A673 (cell line): ENCODE data around the gene ATP2B3. TPM values are rescaled to one million over a fixed set of nuclear protein-coding genes. Genes with fewer than 3 reads are reported as not detected.

Experiments used
- BruUV-seq: library from RNA; stranded (reverse); fragments of 400-500 nt; replicated peaks from 2 replicates; lab custom pipeline; 2021; lab: Mats Ljungman, UMichigan
- CTCF ChIA-PET: fragments of 300-600 bp; sonication (Branson Sonifier 250); formaldehyde crosslinking; loops from one replicate; lab custom pipeline; 2022; ENCODE audit warnings: antibody characterized with exemption; lab: Charles Lee
- POLR2A ChIA-PET: fragments of 300-600 bp; sonication (Branson Sonifier 250); formaldehyde crosslinking; loops from one replicate; lab custom pipeline; 2022; ENCODE audit warnings: antibody characterized with exemption; ENCODE audit not compliant: low non-redundant PET; lab: Charles Lee
- DNase-seq: peaks from one replicate; pipeline ENCODE4 v3.0.0-alpha.2; 2015; ENCODE audit warnings: low spot score
- H3K27ac ChIP-seq: fragments of 200-600 bp; sonication (generic); 2 replicates; pipeline ENCODE4 v1.5.1; 2016; ENCODE audit warnings: mixed run types, low read depth, mild to moderate bottlenecking, mixed read lengths, antibody characterized with exemption, low read length; ENCODE audit not compliant: poor library complexity, severe bottlenecking
- H3K27me3 ChIP-seq: fragments of 200-600 bp; sonication (generic); replicated peaks from 2 replicates; pipeline ENCODE4 v1.6.1; 2017; ENCODE audit warnings: mixed run types, low read depth, mild to moderate bottlenecking, mixed read lengths, antibody characterized with exemption, low read length; ENCODE audit not compliant: insufficient read depth, poor library complexity
- H3K36me3 ChIP-seq: fragments of 200-600 bp; sonication (generic); 2 replicates; pipeline ENCODE4 v1.6.1; 2016; ENCODE audit warnings: mixed run types, mild to moderate bottlenecking, mixed read lengths, antibody characterized with exemption, low read length; ENCODE audit not compliant: insufficient read depth, poor library complexity, severe bottlenecking
- H3K4me1 ChIP-seq: fragments of 200-600 bp; sonication (generic); 2 replicates; pipeline ENCODE4 v1.6.1; 2017; ENCODE audit warnings: mixed run types, mild to moderate bottlenecking, mixed read lengths, antibody characterized with exemption, low read length; ENCODE audit not compliant: insufficient read depth, poor library complexity, severe bottlenecking
- H3K4me3 ChIP-seq: fragments of 200-600 bp; sonication (generic); 2 replicates; pipeline ENCODE4 v1.5.1; 2016; ENCODE audit warnings: low read depth, mixed run types, mild to moderate bottlenecking, mixed read lengths, low read length; ENCODE audit not compliant: poor library complexity, severe bottlenecking
- H3K9me3 ChIP-seq: fragments of 200-600 bp; sonication (generic); 2 replicates; pipeline ENCODE4 v1.6.1; 2016; ENCODE audit warnings: mixed run types, low read depth, mild to moderate bottlenecking, mixed read lengths, antibody characterized with exemption, low read length; ENCODE audit not compliant: poor library complexity, severe bottlenecking
- CTCF ChIP-seq: fragments of 300-800, 200-600 bp; sonication (generic); conservative IDR thresholded peaks from 2 replicates; pipeline ENCODE4 v1.5.1; 2017; ENCODE audit warnings: low read depth, mild to moderate bottlenecking, antibody characterized with exemption, low read length, moderate library complexity, mixed read lengths
- EZH2 ChIP-seq: fragments of 200-600 bp; sonication (generic); IDR thresholded peaks from 2 replicates; pipeline ENCODE4 v1.6.1; 2017; ENCODE audit warnings: borderline replicate concordance, low read depth, mild to moderate bottlenecking, mixed read lengths, antibody characterized with exemption, low read length; ENCODE audit not compliant: poor library complexity, severe bottlenecking
- intact Hi-C: fragments of 100-400 bp; cut with micrococcal nuclease; formaldehyde crosslinking; loops from one replicate; pipeline ENCODE4 v1.10.0; 2022; ENCODE audit not compliant: unreplicated experiment
- total RNA-seq: library from RNA; stranded (reverse); gene quantifications from 2 replicates; pipeline ENCODE4 v1.2.3, GENCODE V29; 2021

Gene ATP2B3
- total RNA-seq, 1 experiment from 2014 or later: 0.11 TPM

- intact Hi-C loops: no loop called here
- POLR2A ChIA-PET: no interaction called here
- DNase-seq: no peak
- TF ChIP-seq CTCF (no peak), EZH2 (no peak)
- Histone ChIP-seq H3K9me3 (no peaks in the 10 kb centered on the region), H3K4me1 (peaks cover 20% of the 10 kb centered on the region), H3K4me3 (no peak overlapping the region), H3K27ac (no peak overlapping the region), H3K36me3 (no peaks in the 10 kb centered on the region), H3K27me3 (no peaks in the 10 kb centered on the region)
- BruUV-seq: no TSS peak
- CTCF ChIA-PET: no interaction called here
Observed at GRCh38 chrX:153498453-153498852, 19.0 kb upstream of the ATP2B3 start.

GRCh38 chrX:153499341-153499740, 18.1 kb upstream of the ATP2B3 start:
- BruUV-seq: no TSS peak
- H3K9me3 ChIP-seq: no peaks in the 10 kb centered on the region
- no peak for DNase-seq
- H3K27me3 ChIP-seq: no peaks in the 10 kb centered on the region
- TF ChIP-seq EZH2 (no peak), CTCF (no peak)
- ChIA-PET CTCF (no interaction called here), POLR2A (no interaction called here)
- H3K36me3 ChIP-seq: no peaks in the 10 kb centered on the region
- intact Hi-C loops: no loop called here
- H3K27ac ChIP-seq: no peak overlapping the region
- H3K4me3 ChIP-seq: no peak overlapping the region
- H3K4me1 ChIP-seq: peaks cover 13% of the 10 kb centered on the region

GRCh38 chrX:153499876-153500275, 17.6 kb upstream of the ATP2B3 start:
- CTCF ChIA-PET: no interaction called here
- no peaks in the 10 kb centered on the region for H3K36me3 ChIP-seq
- no peak overlapping the region for H3K4me3 ChIP-seq
- POLR2A ChIA-PET: no interaction called here
- H3K27me3 ChIP-seq: no peaks in the 10 kb centered on the region
- intact Hi-C loops: loop anchor here (10.0 kb wide), 1 partner anchor 465 kb away; no protein-coding TSS in a partner anchor
- no peaks in the 10 kb centered on the region for H3K9me3 ChIP-seq
- DNase-seq: no peak
- H3K27ac ChIP-seq: no peak overlapping the region
- no peak for TF ChIP-seq EZH2
- no peak for TF ChIP-seq CTCF
- BruUV-seq: no TSS peak
- peaks cover 13% of the 10 kb centered on the region for H3K4me1 ChIP-seq
